GM21528 (cell line): ENCODE measurements around the gene PCDH10.

Experiments used
- ATAC-seq: cut with Tn5 transposase; IDR thresholded peaks from one replicate; pipeline ENCODE4 v1.9.1; 2021; ENCODE audit warnings: mild to moderate bottlenecking, moderate library complexity; ENCODE audit not compliant: unreplicated experiment, low FRiP score

Gene PCDH10

GRCh38 chr4:133148690-133149363 is at the start of gene PCDH10:
Gene PCDH10 (plus strand): TSS chr4:133149294. CDS start chr4:133150141, 847 bp downstream.
- peak; percentile 53 for ATAC-seq

DNA sequence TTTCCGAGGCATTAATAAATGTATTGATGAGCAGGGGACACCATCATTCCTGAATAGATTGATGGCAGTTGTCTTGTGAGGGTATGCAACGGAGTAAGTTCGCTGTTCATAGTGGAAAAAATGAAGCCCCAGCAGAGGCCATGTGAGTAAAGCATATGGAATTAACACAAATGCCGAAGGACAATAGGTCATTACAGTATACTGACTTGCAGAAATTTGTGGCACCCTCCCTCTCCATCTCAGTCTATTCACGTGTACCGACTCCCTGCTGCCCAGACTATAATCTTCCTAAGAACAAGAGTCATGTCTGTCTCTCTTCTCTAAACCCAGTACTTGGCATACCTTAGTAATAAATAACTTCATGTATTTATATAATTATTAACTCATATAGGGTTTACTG is 47.1 kb upstream of the PCDH10 start:
- ATAC-seq, result no peak

DNA sequence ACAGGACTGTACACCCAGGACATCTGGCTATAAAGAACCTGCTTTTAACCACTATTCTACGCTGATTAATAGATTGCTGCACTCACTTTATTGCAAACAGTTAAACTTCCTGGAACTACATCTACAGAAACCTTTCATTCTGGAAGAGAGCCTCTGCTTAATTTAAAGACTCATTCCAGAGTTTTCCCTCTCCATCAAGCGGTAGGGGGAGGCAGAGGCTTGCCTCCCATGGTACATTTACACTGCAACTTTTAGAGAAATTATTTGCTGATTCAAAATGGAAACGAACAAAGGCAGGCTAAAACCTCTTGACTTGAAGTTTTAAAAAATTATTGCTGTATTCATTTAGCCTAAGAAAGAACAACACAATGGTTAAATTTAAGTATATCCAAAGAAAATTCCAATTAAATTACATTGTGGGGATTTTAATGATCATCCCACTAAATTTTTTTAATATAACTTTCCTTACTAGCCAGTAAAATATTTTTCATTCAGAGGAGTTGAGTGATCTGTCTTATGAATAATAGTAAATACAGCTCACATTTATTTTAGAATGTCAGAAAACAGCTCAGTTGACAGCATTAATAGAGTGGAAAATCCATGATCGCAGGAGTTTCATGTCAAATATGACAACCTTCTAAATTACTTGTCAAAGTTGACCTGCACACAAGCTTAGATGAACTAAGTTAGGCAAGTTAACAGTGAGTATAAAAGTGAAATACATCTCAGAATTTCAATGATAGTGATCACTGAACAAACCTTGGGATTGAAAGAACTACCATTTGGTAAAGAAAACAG is 46.3 kb upstream of the PCDH10 start:
- no peak for ATAC-seq

DNA sequence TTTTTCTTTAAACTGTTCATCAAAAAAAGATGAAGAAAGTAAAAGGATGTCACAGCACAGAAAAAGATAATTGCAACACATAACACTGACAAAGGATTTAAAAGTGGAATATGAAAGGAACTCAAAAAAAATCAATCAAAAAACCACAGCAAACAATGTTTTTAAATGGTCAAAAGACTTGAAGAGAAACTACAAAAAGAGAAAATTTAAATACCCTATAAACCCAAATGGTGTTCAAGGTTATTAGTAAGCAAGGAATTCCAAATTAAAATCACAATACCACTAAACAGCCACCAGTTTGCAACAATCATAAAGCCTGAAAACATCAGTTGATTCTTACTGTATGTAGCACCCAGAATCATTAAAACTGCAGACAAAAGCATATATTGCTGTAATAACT is 36.5 kb upstream of the PCDH10 start:
- no peak for ATAC-seq

- no peak for ATAC-seq
Measured at GRCh38 chr4:133124746-133125145, 24.3 kb upstream of the PCDH10 start.

GRCh38 chr4:133127500-133127899 is 21.6 kb upstream of the PCDH10 start:
- no peak for ATAC-seq

- no peak for ATAC-seq
Measured at GRCh38 chr4:133129237-133129636, 19.9 kb upstream of the PCDH10 start.

DNA sequence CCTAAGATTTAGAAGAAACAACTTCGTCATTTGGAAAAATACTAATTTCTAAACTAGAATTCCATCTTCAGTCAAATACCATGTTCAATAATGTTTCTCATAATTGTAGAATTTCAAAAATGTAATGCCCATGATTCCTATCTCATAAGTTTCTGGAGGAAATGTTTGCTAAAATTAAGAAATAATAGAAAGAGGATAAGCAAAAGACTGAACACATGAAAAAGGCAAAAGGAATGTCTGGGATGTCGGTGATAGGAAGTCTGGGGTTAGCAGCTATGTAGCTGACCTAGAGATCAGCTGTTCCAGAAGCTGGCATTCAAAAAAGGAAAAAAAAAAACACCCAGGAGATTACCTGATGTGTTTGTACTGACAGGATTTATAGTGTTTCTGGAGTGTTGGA is 18.9 kb upstream of the PCDH10 start:
- ATAC-seq, result no peak

DNA sequence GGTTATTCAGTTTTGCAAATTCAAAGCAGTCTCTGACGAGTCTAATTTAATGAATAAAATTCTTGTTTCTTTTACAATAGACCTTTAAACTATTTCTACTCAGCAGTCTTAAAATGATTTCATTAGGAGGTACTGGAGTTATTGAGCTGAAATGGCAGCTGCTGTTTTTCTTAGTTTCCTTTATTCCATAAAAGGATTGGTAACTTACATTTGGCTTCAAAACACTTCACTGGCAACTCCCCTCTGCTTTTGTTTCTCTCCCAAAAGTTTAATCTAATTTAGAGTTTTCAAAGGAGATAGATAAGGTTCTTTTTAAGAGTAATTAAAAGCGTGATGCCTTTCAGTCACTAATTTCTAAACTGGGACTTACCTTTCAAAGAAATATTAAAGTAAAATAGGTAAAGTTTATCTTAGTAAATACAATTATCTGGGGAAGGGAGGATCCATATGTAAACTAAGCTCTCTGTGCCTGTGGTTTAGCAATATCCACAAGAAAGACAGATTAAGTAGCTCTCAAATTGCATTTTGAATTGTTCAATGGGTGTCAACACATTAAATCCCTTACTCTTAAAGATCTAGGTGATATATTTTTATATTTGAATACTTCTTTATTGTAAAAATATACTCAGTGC is 17.1 kb upstream of the PCDH10 start:
- ATAC-seq, result no peak

DNA sequence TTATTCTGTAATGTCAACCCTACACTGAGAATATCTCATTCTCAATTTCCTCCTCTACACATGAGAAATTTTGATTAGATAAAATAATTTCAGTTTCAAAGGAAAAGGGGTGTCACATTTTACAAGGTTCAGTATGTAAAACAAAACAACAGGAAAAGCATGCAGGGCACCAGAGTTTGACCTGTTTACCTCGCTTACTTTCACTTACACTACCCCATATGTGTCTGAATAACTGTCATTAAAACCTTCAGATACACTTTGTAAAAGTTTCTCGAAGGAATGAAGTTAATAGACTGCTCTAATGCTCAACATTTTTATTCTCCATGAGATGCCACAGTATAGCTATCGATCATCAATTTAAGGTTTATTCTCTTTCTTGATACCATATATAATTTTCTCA is 12.3 kb upstream of the PCDH10 start:
- no peak for ATAC-seq

DNA sequence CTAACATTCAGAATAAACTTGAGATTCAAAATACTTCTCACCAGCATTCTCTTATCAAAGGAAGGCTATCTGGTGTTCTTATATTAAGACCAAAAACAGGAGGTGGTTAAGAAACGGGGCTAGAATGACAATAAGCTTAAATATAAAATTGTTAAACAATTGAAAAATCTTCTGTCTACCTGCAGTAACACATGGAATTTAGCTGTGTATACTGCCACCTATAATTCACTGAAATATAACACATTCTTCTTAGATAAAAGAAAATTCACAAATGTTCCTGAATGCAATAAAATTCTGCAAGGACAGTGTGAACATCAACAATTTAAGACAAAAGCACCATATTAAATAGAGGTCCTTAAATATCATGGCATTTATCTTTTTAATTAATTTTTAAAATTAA is 11.5 kb upstream of the PCDH10 start:
- no peak for ATAC-seq

DNA sequence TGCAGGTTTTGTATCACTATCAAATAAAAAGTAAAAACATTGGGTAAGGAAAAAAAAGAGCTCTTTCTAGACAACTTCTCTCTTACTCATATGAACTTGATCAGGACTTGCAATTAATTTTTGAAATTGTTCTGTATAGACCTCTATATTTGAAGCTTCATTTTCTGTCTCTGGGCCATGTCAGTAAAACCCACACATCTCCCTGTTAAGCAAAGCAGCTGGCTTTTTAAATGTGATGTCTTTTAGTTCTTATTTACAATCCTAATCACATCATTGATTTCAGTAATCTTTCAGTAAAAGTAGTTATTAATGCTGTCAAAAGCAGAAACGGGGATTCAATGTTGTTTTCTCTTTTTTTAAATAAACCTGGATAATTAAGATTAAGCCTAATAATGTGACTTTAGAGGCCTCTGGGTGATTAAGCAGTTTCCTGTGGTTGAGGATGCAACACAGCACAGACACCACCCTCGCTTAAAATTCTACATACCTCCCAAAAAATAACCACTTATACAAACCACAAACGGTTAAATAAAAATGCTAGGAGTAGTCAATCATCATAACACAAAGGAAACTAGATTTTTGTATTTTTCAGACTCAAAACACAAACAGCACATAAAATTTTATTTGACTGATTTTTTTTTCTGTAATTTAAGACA is 5.2 kb upstream of the PCDH10 start:
- ATAC-seq, result no peak

GRCh38 chr4:133145241-133145640 is 3.9 kb upstream of the PCDH10 start:
- ATAC-seq, result no peak

GRCh38 chr4:133145758-133146573 is 3.1 kb upstream of the PCDH10 start:
- no peak for ATAC-seq

DNA sequence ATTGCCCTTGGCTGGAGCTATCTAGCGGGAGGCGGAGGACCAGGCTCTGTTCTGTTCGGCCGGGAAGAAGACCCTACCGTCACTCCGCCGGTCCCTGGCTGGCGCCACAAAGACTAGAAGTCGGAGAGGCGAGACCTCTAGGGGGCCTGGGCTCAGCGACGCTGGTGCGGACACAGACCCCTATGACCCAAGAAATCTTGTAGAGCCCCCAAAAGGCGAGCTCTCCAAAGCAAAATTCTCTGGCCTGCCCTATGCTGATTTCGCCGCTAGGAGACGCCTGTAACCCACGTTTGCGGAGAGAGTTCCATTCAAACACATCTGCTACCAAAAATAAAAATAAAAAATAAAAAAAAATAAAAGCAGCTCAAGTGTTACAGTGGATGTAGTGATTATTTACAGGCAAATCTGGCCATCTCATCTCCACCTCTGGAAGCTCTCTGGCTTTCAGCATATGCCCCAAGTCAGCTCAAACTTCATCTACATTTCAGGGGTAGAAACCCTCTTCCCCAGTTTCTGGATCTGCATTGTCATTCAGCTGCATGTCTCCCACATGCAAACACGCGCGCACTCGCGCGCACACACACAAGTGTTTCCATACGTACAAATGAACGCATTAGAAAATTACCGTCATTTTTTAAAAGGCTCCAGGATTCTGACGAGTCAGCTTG is 2.4 kb upstream of the PCDH10 start:
- ATAC-seq, result no peak

- ATAC-seq, result no peak
Measured at GRCh38 chr4:133147286-133147821, 1.7 kb upstream of the PCDH10 start.

DNA sequence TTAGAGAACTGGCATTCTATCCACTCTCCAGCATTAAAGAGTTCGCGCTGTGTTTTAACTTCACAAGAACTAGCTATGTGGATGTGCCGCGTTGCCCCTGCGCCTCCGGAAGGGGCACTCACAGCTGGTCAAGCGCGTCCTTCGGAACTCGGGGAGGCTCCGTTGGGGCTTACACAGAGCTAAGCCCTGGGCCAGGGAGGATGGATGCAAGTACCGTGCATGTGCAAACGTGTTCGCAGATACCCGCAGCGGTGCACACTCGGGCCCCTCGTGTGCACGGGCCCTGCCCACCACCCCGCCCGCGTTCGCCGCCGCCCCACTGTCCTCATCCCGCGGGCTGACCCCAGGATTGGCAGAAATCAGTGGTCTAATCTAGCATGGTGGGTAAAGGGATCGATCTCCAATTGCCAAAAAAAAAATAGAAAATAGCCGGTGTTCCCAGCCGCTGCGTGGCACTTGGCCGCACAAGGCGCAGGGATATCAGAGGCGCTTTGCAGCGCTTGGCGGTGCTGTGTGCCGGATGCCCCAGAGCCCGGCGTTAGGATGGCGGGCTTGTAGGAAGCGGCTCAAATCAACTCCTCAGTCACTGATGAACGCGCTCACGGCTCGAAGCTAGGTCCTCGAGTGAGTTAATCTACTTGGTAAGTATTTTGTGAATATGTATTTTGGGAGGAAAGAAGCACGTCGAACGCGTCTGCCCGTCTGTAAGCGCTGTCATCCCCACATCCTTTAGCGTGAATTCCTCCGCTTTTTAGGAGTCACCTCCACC is 989 bp upstream of the PCDH10 start:
- ATAC-seq, result no peak

DNA sequence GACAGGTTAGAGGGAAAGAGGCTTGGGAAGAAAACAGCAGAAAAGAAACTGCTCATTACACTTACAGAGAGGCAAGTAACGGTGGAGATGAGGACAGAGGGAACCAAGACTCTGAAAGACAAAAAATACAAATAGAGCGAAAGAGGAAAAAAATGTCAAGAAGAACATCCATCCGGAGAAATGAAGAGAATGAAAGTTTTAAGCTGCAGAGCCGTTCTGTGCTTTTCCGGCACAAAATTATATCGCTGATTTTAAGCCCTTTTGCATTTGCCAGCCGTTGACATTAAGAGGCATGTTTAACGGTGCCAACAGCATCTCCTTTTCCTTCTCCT is 236 bp downstream of the PCDH10 start:
- ATAC-seq, result no peak

DNA sequence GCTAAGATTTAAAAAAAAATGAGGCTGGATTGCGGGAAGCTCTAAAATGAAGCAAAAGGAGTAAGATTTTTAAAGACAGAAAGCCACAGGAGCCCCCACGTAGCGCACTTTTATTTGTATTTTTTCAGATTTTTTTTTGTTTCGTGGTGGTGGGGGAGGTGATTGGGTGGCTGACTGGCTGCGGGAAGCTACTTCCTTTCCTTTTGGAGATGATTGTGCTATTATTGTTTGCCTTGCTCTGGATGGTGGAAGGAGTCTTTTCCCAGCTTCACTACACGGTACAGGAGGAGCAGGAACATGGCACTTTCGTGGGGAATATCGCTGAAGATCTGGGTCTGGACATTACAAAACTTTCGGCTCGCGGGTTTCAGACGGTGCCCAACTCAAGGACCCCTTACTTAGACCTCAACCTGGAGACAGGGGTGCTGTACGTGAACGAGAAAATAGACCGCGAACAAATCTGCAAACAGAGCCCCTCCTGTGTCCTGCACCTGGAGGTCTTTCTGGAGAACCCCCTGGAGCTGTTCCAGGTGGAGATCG is 908 bp downstream of the PCDH10 start:
- ATAC-seq, result no peak
